ENCODE measurements around the gene TFIP11.

Gene TFIP11

GRCh38 chr22:26448334-26448733, 63.9 kb downstream of the TFIP11 start:
- no peak for DNase-seq (ENCODE audit: low read depth)

GRCh38 chr22:26447584-26448329, 64.5 kb downstream of the TFIP11 start:
- DNase-seq (ENCODE audit: low read depth) = no peak

- DNase-seq (ENCODE audit: low read depth) = no peak
These were observed 65.3 kb downstream of the TFIP11 start for GRCh38 chr22:26446808-26447515.

GRCh38 chr22:26445577-26446275, 66.5 kb downstream of the TFIP11 start:
- DNase-seq (ENCODE audit: low read depth) = no peak

GRCh38 chr22:26444777-26445176, 67.5 kb downstream of the TFIP11 start:
- DNase-seq (ENCODE audit: low read depth) = no peak

GRCh38 chr22:26443901-26444690, 68.2 kb downstream of the TFIP11 start:
- no peak for DNase-seq (ENCODE audit: low read depth)

GRCh38 chr22:26442086-26442756, 70.1 kb downstream of the TFIP11 start:
- DNase-seq (ENCODE audit: low read depth) = no peak
